GM18519 (cell line): ENCODE results near the gene MRRF.
"Not testable (repeated sequence)": the region's sequence is repeated elsewhere in the genome, so short reads cannot be mapped to it uniquely, and the experiment has no call there.

ENCODE experiments used
- ATAC-seq: cut with Tn5 transposase; IDR thresholded peaks from one replicate; pipeline ENCODE4 v1.9.1; 2021; ENCODE audit warnings: mild to moderate bottlenecking, moderate library complexity; ENCODE audit not compliant: unreplicated experiment, low FRiP score

Gene MRRF

DNA sequence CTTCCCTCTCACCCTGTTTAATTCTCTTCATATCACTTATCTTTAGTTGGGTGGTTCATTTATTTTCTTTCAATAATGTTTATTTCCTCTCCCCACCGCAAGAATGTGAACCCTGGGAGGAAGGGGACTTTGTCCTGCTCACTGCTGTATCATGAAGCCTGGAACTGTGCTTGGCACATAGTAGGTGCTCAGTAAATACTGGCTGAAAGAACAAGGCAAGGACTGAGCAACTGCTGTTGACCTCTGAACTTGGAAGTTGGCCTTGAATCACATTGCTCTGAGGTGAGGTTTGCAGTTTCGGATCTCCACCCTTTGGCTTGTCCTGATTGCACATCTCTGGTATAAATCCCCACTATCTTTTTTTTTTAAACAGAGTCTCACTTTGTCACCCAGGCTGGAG, 84.1 kb downstream of the MRRF start:
- no peak for ATAC-seq

DNA sequence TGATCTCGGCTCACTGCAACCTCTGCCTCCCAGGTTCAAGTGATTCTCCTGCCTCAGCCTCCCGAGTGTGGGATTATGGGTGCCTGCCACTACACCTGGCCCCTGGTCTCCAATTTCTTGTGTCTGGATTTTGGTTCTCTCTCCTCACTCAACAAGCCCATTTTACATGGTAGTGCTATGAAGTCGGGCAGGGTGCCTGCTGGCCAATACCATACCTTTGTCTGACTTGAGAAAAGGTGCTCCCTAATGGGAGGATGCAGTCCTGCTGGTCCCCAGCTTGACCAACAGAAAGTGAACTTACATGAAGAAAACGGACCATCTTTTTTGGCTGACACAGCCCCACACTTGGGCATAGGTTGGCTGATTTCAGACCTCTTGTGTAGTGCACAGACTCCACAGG, 84.5 kb downstream of the MRRF start:
- no peak for ATAC-seq

DNA sequence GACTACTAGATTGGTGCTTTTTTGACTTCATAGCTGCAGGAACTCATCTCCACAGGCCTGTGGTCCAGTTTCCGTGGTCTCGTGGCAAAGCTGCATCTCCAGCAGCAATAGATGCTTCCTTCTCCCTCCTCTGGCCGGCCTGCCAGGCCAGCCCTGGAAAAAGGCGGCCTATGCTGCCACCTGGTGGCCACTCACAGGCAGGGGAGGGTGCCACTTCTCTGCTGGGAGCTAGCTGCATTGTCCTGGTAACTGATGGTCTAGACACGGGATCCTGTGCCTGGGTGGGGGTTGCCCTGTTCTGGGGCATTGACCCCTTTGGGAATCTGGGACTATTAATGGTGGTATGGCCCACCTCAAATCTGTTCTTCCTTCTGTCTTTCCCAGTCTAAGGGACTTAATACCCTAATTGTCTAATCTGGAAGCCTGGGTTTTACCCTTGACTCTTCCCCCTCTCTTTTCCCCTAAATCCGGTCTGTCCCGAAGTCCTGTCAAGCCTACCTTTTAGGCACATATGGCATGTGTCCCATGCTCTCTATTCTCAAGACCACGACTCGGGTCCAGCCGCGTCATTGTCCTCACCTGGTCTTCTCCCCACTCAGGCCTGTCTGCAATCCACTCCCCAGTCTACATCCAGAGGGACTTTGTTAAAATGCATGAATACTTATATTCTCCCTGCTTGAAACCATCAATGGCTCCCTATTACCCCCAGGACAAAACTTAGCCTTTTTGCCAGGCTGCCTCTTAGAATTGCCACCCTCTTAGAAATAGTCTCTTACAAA, 86.1 kb downstream of the MRRF start:
- ATAC-seq = peak; percentile 74

DNA sequence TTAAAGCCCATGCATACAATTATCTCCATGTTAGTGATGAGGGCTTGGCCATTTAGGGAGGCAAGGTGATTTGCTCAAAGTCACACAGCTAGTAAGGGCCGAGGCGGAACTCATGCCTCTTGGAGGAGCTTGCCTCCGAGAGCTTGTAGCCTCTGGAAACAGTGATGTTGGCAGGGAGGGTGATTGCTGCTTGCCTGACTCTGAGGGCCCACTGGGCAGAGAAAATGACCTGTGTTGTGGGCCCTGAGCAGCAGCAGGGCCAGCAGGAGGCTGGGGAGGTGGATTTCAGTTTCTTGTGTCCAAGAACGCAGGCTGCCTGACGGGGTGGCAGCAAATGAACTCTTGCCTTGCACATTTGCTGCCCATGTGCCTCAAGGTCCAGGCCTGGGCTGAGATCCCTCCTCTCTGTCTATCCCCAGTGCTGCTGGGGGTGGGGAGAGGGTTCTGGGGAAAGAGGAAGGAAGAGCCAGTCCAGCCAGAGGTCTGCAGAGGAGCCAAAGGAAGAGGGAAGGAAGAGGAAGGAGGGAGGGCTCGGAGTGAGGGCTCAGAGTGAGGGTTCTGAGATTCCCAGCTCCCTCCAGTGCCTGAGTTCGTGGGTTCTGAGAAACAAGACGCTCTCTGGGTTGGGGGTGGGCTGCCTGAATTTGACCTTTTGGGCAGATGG, 90.0 kb downstream of the MRRF start:
- ATAC-seq = no peak

DNA sequence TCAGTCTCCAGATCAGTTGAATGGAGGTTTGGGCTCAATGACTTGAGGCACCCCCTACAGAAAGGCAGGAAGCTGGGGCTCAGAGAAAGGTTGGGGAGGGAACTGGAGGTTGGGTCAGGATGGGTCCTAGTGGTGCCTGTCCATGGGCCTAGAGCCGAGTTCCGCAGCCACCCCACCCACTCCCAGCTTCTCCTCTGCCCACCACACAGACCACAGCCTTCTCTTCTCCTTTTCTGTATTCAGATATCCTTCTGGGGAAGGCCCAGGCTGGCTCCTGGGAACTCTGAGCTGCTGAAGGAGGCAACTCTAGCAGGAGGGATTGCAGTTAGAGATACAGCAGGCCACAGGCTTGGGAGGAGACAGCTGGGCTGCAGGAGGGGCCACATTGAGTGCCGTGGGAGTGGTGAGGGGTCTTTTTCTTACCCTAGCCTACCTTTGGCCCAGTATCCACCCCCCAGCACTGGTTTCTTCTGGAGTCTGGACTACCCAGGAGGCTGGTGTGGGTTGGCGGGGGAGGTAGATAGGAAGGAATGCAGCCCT, 90.7 kb downstream of the MRRF start:
- ATAC-seq = no peak

DNA sequence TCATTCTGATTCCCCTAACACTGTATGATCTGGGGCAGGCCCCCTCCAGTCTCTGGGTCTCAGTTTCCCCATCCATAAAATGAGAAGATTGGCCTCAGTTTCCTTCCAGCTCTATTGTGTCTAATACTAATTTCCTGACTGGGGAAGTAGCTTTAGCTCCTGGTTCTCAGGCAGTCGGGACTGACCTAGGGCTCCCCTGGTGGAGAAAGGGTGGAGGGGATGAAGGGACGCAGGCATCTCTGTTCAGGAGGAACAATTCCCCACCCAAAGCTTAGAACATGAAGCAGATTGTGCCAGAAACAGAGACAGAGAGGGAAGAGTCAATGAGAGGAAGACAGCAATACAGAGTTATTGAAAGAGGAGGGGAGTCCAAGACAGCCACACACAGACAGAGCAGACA, 91.9 kb downstream of the MRRF start:
- no peak for ATAC-seq

DNA sequence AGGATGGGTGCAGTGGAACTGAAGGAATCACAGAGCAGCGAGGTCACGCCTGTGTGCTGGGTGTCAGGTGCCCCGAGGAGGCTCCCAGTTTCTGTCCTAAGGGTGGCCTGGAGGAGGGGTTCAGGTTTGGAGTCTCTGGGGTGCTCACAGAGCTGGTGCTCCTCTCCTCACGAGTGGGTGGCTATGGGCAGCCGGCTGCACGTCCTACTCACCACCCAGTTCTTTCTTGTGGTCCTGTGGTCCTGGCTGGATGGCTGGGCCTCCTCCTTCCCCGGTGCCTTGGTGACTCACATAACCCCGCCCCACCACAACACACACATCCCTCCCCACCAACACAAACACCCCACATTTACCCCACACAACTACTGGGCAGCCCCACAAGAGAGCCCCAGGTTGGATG, 96.2 kb downstream of the MRRF start:
- no peak for ATAC-seq

DNA sequence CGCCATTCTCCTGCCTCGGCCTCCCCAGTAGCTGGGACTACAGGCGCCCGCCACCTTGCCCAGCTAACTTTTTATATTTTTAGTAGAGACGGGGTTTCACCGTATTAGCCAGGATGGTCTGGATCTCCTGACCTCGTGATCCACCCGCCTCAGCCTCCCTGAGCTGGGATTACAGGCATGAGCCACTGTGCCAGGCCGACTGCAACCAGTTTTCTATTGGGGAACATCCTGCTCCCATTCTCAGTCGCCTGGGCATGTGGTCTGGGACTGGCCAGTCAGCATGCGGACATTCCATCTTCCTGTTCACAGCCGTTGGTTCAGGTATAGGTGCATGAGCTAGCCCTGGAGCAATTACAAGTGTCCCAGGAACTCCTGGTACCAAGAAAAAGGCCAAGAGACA, 98.4 kb downstream of the MRRF start:
- ATAC-seq = not testable (repeated sequence)

DNA sequence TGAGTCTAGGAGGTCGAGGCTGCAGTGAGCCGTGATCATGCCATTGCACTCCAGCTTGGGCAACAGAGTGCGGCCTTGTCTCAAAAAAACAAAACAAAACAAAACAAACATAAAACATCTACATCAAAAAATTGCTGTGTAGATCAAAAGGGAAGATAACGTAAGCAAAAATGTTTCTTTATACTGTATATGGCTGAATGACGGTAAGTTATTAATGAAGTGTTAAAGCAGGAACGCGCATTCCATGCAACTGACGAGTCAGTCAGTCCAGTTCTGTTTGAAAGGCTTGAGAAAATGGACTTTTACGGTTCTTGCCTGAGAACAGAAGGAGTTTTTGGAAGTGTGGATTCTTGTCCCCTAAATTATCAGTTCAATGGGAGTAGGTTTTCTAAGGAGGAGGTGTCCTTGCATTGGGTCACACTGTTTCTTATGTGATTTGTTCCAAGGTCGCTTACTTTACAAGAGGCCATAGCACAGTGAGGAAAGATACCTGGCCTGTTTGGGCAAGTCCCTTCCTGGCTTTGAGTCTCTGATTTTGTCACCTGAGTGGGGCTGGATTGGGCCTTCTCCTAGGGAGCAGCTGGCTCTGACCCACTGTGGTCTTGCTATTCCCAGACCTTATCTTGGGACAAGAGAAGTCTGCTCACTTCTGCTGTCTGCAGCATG, 99.6 kb downstream of the MRRF start:
- no peak for ATAC-seq

DNA sequence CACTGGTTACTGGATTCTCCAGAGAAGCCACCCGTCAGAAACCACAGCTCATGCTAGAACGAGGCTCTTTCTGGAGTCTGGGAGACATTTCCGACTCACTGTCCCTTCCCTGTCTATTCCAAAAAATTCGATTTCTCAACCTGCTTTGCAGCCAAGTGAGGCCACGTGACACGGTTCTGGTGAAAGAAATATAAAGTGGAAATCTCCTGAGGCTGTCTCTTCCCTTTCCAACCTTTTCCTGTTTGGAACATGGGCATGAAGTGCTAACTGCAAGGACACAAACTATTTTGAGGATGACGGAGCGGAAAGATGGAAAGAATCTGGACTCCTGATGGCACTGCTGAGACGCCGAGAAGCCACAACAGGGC, 100.1 kb downstream of the MRRF start:
- no peak for ATAC-seq

DNA sequence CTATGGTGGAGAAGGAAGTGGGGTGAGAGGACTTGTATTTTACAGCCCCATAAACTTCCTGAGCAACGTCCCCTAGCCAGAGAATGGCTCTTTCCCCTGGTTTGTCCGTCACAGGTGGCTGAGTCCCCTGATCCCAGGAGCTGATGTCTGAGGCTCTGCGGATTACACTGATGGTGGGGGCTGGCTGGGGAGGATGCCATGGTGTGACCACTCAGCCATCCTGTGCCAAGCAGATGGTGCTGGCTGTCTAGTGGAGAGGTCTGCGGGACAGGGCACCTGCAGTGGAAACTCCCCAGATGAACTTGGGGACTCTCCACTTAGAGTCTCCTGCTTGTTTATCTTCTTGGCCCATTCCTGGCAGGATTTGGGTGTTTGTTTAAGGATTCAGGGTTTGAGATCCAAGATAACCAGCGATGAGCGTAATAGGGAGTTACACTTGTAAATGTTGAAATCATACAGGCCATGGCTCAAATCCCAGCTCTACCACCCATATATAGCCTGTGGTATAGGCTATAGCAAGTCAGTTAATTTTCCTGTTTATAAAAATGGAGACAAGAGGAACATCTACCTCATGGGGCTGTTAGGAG, 101.5 kb downstream of the MRRF start:
- no peak for ATAC-seq

DNA sequence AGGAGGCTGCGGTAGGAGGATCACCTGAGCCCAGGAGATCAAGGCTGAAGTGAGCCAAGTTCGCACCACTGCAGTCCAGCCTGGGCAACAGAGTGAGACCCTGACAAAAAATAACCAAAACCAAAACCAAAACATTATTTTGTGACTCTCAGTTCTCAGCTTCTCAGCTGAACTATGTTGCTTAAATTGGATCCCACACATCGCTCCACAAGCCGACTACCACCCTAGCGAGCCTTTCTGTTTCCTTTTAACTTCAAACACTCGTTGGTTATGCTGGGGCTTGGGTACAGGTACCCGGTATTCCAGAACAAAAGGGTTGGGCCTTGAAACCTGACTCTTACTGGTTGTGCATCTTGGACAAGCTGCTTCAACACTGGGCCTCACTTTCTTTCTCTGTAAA, 102.4 kb downstream of the MRRF start:
- no peak for ATAC-seq

DNA sequence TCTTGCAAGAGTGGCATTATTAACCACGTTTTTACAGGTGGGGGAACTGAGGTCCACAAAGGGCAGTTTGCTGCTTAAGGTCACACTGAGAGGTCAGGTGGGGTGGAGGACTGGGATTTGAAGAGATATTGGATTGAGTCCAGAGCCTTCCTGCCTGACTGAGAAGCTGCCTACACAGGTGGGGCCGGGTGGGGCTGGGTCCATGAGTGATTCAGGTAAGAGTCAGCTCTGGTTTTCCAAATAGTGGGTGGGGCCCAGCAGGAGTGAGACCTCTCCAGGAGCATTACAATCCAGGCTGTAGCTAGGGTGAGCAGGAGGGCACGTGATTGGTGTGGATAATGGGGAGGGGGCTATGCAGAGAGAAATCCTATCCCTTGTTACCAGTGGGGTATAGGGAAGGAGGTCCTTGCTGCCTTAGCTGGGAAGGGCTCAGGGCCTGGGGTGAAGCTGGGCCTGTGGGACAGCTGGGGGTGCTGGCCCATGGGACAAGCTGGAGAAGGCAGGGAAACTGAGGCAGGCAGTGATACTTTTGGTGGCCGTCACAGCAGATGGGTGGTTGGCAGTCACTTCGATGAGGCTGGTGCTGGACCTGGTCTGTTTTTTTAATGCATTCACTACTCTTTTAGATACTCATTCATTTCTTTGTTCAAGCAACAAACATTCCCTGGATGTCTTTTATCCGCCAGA, 103.2 kb downstream of the MRRF start:
- no peak for ATAC-seq

DNA sequence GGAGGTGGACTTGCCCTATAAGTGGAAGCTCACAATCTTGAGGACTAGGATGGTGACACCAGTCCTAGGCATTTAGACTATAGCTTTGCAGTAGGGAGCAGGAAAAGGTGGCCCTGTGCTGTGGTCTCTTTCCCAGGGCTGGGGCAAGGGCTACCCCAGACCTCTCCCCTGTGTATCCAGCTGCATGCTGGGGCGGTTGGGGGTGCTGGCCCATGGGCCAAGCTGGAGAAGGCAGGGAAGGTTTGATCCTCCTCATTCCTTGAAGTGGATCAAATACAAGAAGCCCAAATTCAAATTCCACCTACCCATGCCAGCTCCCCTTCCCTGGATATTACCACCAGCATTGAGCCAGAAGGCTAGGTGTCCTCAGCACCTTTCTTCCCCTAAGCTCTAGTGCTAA, 104.0 kb downstream of the MRRF start:
- no peak for ATAC-seq

DNA sequence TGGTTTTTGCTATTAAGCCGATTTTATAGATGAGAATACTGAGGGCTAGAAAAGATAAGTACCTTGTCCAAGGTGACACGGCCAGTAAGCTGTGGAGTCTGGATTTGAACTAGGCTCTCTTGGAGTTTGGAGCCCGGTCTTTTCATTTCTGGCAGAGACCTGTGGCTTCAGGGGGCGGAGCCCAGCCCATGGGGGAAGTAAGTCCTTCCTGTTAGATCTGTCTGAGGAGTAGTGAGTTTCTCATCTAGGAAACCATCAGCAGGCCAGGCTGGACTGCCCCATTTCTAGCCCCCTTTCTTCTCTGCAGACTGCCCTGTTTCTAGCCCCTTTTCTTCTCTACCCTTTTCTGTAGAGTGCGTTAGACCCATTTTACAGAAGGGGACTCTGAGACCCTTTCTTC, 105.6 kb downstream of the MRRF start:
- ATAC-seq = no peak

DNA sequence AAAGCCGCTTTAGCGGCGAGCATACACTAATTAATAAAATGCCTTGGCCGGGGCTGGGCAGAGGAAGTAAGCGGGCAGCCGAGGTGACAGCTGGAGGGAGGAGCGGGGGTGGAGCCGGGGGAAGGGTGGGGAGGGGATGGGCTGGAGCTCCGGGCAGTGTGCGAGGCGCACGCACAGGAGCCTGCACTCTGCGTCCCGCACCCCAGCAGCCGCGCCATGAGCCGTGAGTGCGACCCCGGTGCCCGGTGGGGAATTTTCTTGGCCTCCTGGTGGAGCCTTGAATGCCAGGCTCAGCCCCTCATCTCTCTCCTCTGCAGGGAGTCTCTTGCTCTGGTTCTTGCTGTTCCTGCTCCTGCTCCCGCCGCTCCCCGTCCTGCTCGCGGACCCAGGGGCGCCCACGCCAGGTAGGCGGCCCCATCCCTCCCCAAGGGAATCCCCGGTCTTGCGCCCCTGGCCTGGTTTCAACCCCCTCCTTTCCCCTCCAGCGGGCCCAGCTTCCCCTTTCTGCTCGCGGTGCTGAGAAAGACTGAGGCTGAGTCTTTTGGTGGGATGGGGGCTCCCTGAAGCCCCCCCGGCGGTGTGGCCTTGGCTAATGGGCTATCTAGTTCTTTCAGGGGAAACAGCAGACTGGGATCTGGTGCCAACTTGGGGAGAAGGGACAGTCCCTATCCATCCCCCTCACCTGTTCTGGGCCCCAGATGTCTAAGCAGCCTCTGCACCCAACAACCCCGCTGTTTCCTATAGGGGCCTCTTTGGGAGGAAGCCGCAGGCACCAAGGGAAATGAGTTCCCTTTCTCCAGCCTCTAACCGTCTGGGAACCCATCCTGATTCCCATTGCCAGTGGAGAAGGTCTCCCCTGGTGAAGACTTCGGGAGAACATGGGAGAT, 106.4 kb downstream of the MRRF start, which contains the start of gene PTGS1:
PTGS1 (plus strand) TSS at position 156 of the 887 bp plus-strand sequence; CDS start at position 217, 61 bp downstream.
- no peak for ATAC-seq

DNA sequence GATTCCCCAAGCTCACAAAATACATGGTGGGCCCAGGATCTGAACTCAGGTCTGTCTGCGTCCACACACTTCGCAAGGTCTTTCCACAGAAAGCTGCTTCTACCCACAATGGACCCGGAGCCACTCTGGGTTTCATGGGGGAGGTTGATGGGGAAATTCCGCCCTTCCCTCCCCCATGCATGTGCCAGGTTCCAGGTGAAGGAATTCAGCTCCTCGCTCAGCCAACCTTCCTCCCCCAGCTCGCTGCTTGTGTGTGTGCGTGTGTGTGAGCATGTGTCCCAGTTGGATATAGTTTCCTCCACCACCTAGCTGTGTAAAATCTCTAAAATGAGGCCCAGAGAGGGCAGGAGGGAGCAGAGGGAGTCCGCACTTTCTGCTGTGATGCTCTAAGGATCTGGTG, 107.2 kb downstream of the MRRF start:
- ATAC-seq = no peak

DNA sequence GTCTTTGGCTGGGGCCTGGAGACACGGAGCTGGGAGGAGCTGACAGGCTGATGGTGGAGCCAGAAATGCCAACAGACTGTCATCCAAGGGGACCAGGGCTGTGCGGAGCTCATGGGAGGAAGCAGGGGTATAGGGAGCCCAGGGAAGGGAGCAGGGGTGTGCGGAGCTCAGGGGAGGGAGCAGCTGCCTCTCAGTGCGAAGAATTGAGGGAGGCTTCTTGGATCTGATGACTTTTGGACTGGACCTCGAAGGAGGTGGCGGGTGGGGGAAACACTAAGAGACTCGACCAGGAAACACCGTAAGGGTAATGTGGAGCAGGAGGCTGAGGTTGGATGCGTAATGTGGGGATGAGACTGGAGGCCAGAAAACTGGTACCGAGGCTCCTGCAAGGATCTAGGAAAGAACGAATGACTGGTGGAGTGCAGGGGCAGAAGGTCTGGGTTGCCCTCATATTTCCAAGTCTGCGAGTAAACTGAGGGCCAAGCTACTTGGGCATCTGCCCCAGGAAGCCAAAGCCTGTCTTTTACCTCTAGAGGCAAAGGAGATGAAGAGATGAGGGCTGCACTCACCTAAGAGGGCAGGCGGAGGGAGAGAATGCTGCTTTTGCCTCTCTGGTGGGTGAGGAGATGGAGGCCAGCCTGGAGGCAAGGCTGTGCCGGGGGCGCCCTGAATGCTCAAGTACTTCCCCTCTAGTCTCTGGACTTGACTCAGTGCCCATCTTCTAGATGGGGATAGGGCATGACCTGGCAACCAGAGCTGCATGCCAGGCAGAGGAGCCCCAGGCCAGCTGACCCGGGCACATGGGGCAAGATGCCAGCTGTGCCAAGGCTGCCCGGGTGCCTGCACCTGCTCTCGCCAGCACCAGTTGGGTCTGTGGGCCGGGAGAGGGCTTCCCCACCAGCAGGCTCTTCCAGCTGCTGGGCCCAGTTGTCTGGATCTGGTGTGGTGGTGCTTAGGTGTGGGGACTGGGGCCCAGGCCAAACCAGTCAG, 108.5 kb downstream of the MRRF start:
- no peak for ATAC-seq
